Liver (tissue), 9 donors: Measurements from ENCODE around the gene PRKD1. TPM values are rescaled to one million over a fixed set of nuclear protein-coding genes. Genes with fewer than 3 reads are reported as not detected.

Experiments used
- DNase-seq: peaks from one replicate; pipeline ENCODE4 v3.0.0-alpha.2; 2017; ENCODE audit warnings: low spot score
- H3K27ac ChIP-seq, 2 donors: one replicate each; pipeline ENCODE4 v1.7.0; 2013; ENCODE audit warnings: inconsistent platforms in 2 of 2, low read length in 2 of 2, control low read depth in 1 of 2, low read depth in 1 of 2, mild to moderate bottlenecking in 1 of 2
- H3K27me3 ChIP-seq, 4 donors: one replicate each; pipeline versions ENCODE4 v1.6.1 to v1.7.0; 2013; ENCODE audit warnings: low read length in 3 of 4, inconsistent platforms in 1 of 4, mild to moderate bottlenecking in 1 of 4, moderate library complexity in 1 of 4; ENCODE audit not compliant: control insufficient read depth in 4 of 4, insufficient read depth in 4 of 4
- H3K36me3 ChIP-seq, 4 donors: one replicate each; pipeline versions ENCODE4 v1.6.1 to v1.7.0; 2013; ENCODE audit warnings: low read length in 3 of 4, mild to moderate bottlenecking in 3 of 4, low read depth in 1 of 4, moderate library complexity in 1 of 4; ENCODE audit not compliant: control insufficient read depth in 4 of 4, insufficient read depth in 3 of 4
- H3K4me1 ChIP-seq, 4 donors: one replicate each; pipeline versions ENCODE4 v1.6.1 to v1.7.0; 2013; ENCODE audit warnings: low read length in 3 of 4, mild to moderate bottlenecking in 3 of 4, moderate library complexity in 1 of 4; ENCODE audit not compliant: control insufficient read depth in 4 of 4, insufficient read depth in 4 of 4
- H3K4me3 ChIP-seq, 3 donors: one replicate each; pipeline versions ENCODE4 v1.6.1 to v1.7.0; 2013; ENCODE audit warnings: low read length in 3 of 3, control low read depth in 1 of 3, low read depth in 1 of 3, mild to moderate bottlenecking in 1 of 3
- H3K9ac ChIP-seq, 2 donors: one replicate each; pipeline ENCODE4 v1.7.0; 2013; ENCODE audit warnings: low read length in 2 of 2, mild to moderate bottlenecking in 2 of 2, moderate library complexity in 2 of 2, control low read depth in 1 of 2, low read depth in 1 of 2
- H3K9me3 ChIP-seq, 4 donors: one replicate each; pipeline versions ENCODE4 v1.6.1 to v1.7.0; 2013; ENCODE audit warnings: low read length in 3 of 4; ENCODE audit not compliant: control insufficient read depth in 4 of 4
- EGR1 ChIP-seq, 2 donors: IDR thresholded peaks; 2 replicates each; pipeline ENCODE4 v1.6.1; 2016 to 2018; ENCODE audit warnings: antibody characterized with exemption in 2 of 2, low read depth in 2 of 2
- FOXA1 ChIP-seq: IDR thresholded peaks from 2 replicates; pipeline ENCODE4 v1.6.1; 2016; ENCODE audit warnings: antibody characterized with exemption
- FOXA2 ChIP-seq: IDR thresholded peaks from 2 replicates; pipeline ENCODE4 v1.6.1; 2016; ENCODE audit warnings: antibody characterized with exemption
- HNF4A ChIP-seq, 2 donors: conservative IDR thresholded peaks; 2 replicates each; pipeline ENCODE4 v1.6.1; 2016; ENCODE audit warnings: antibody characterized with exemption in 2 of 2, mild to moderate bottlenecking in 2 of 2
- JUND ChIP-seq, 2 donors: IDR thresholded peaks; 2 replicates each; pipeline ENCODE4 v1.6.1; 2016; ENCODE audit warnings: antibody characterized with exemption in 2 of 2
- NR2F2 ChIP-seq: IDR thresholded peaks from 2 replicates; pipeline ENCODE4 v1.6.1; 2016; ENCODE audit warnings: antibody characterized with exemption
- RAD21 ChIP-seq, 2 donors: IDR thresholded peaks; 2 replicates each; pipeline ENCODE4 v1.6.1; 2016; ENCODE audit warnings: antibody characterized with exemption in 2 of 2, mild to moderate bottlenecking in 2 of 2
- RXRA ChIP-seq, 2 donors: IDR thresholded peaks; 2 replicates each; pipeline ENCODE4 v1.6.1; 2017 to 2018; ENCODE audit warnings: antibody characterized with exemption in 2 of 2, mild to moderate bottlenecking in 1 of 2
- SP1 ChIP-seq: IDR thresholded peaks from 2 replicates; pipeline ENCODE4 v1.6.1; 2018; ENCODE audit warnings: antibody characterized with exemption, mild to moderate bottlenecking
- YY1 ChIP-seq: IDR thresholded peaks from 2 replicates; pipeline ENCODE4 v1.6.1; 2016; ENCODE audit warnings: antibody characterized with exemption, mild to moderate bottlenecking
- WGBS: extraction: QIAGEN DNeasy Blood & Tissue Kit; methylation state at CpG from one replicate; pipeline ENCODE4 v1.1.7; 2013; 5-methylcytosine and 5-hydroxymethylcytosine counted together
- polyA plus RNA-seq, 2 donors: library from polyadenylated mRNA; stranded (reverse) in 1 of 2; unstranded in 1 of 2; fragments of 200-250 nt in 1 of 2; fragments of >200 nt in 1 of 2; fragmentation: Nextera tagmentation in 1 of 2; extraction: Ambion mirVana in 1 of 2; gene quantifications; one replicate each; pipeline versions ENCODE4 v1.2.1 to v1.2.3, GENCODE V29; 2013 to 2015
- total RNA-seq, 2 donors: library from RNA; depleted of rRNA; stranded (reverse); fragments of >200 nt; gene quantifications; one replicate each; pipeline ENCODE4 v1.2.3, GENCODE V29; 2014
- TF ChIP-seq, protein P1 (sequence below): IDR thresholded peaks from 2 replicates; pipeline ENCODE4 v1.6.1; 2016; ENCODE audit warnings: antibody characterized with exemption
- TF ChIP-seq, protein P2 (sequence below): IDR thresholded peaks from 2 replicates; pipeline ENCODE4 v1.6.1; 2016; ENCODE audit warnings: antibody characterized with exemption
- TF ChIP-seq, protein P3 (sequence below): fragments of 150-350 bp; IDR thresholded peaks from 2 replicates; pipeline ENCODE4 v1.5.1; 2017; ENCODE audit warnings: improper control_type of control experiment, low read depth, low read length; ENCODE audit not compliant: missing input control
- TF ChIP-seq, protein P4 (sequence below): IDR thresholded peaks from 2 replicates; pipeline ENCODE4 v1.6.1; 2016; ENCODE audit warnings: antibody characterized with exemption
- donor health status: healthy.
- donor health status: healthy.
- donor health status: healthy.
- donor health status: healthy.
- donor health status: healthy.

Gene PRKD1
- total and polyA plus RNA-seq, 4 donors = 0.85 to 5.0 (median 0.99) TPM

DNA sequence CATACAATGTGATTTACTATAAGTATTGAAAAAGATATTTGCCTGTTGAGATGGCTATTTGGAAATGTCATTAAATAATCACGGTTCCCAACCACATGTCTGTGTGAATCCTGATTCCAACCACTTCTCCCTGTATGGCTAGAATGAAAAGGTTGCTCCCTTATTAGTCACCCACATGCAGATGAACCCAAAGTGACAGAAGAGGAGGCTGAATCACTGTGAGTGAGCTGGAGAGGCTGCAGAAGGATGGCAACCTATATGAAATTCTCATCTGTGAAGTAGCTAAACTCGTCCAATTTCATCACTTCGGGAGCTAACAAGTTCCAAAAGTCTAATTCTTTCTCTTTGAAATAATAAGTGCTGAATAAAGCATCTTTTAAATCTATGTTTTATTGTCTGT is 300.5 kb downstream of the PRKD1 start:
- no peak for DNase-seq
- Histone ChIP-seq H3K27ac (no peak overlapping the region), H3K9me3 (no peaks in the 10 kb centered on the region), H3K36me3 (no peaks in the 10 kb centered on the region), H3K27me3 (no peaks in the 10 kb centered on the region), H3K4me3 (no peak overlapping the region), H3K9ac (no peak overlapping the region), H3K4me1 (no peaks in the 10 kb centered on the region)
- TF ChIP-seq HNF4A (conservative IDR thresholded peaks at IDR 0.05) = no peak
- TF ChIP-seq SP1 = no peak
- TF ChIP-seq RXRA (IDR thresholded peaks at IDR 0.05) = no peak
- TF ChIP-seq, protein P1, sequence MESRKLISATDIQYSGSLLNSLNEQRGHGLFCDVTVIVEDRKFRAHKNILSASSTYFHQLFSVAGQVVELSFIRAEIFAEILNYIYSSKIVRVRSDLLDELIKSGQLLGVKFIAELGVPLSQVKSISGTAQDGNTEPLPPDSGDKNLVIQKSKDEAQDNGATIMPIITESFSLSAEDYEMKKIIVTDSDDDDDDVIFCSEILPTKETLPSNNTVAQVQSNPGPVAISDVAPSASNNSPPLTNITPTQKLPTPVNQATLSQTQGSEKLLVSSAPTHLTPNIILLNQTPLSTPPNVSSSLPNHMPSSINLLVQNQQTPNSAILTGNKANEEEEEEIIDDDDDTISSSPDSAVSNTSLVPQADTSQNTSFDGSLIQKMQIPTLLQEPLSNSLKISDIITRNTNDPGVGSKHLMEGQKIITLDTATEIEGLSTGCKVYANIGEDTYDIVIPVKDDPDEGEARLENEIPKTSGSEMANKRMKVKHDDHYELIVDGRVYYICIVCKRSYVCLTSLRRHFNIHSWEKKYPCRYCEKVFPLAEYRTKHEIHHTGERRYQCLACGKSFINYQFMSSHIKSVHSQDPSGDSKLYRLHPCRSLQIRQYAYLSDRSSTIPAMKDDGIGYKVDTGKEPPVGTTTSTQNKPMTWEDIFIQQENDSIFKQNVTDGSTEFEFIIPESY = no peak
- no peak for TF ChIP-seq FOXA1
- TF ChIP-seq, protein P2, sequence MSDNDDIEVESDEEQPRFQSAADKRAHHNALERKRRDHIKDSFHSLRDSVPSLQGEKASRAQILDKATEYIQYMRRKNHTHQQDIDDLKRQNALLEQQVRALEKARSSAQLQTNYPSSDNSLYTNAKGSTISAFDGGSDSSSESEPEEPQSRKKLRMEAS = no peak
- no peak for TF ChIP-seq JUND (IDR thresholded peaks at IDR 0.05)
- TF ChIP-seq NR2F2 = no peak
- TF ChIP-seq, protein P3, sequence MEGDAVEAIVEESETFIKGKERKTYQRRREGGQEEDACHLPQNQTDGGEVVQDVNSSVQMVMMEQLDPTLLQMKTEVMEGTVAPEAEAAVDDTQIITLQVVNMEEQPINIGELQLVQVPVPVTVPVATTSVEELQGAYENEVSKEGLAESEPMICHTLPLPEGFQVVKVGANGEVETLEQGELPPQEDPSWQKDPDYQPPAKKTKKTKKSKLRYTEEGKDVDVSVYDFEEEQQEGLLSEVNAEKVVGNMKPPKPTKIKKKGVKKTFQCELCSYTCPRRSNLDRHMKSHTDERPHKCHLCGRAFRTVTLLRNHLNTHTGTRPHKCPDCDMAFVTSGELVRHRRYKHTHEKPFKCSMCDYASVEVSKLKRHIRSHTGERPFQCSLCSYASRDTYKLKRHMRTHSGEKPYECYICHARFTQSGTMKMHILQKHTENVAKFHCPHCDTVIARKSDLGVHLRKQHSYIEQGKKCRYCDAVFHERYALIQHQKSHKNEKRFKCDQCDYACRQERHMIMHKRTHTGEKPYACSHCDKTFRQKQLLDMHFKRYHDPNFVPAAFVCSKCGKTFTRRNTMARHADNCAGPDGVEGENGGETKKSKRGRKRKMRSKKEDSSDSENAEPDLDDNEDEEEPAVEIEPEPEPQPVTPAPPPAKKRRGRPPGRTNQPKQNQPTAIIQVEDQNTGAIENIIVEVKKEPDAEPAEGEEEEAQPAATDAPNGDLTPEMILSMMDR = no peak
- TF ChIP-seq, protein P4, sequence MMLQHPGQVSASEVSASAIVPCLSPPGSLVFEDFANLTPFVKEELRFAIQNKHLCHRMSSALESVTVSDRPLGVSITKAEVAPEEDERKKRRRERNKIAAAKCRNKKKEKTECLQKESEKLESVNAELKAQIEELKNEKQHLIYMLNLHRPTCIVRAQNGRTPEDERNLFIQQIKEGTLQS = no peak
- TF ChIP-seq YY1 = no peak
- 86% methylated on average over 3 of the region's 3 CpGs for WGBS

DNA sequence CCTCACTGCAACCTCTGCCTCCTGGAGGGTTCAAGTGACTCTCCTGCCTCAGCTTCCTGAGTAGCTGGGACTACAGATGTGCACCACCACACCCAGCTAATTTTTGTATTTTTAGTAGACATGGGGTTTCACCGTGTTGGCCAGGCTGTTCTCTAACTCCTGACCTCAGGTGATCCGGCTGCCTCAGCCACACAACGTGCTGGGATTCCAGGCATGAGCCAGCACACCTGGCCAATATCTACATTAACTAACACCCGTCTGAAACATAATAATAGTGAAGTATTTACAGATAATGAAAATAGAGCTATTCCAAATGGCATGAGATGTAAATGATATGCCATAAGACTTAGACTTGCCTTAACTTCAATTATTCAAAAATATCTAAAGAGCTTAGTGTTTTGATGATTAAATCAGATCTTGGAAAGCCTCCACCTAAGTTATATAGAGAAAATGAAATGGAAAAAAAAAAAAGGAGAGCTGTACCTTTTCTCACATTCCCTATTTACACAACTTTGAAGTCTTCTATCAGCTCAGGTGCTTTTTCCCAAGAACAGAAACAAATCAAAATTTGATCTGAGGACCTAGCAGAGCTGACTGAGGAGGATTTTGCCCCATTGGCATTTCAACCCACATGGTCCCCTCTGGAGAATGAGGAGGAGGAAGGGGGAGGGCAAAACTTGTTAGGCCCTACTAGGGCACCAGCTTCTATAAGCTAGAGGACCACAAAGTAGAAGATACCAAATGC is 309.2 kb downstream of the PRKD1 start:
- Histone ChIP-seq H3K27ac (no peak overlapping the region), H3K9me3 (peaks cover 0 to 4% (median 0%) of the 10 kb centered on the region in 4 donors), H3K4me1 (no peaks in the 10 kb centered on the region), H3K27me3 (no peaks in the 10 kb centered on the region), H3K9ac (no peak overlapping the region), H3K36me3 (no peaks in the 10 kb centered on the region), H3K4me3 (no peak overlapping the region)
- TF ChIP-seq, protein P2 = no peak
- TF ChIP-seq FOXA1 (no peak), RXRA (IDR thresholded peaks at IDR 0.05) (no peak), NR2F2 (no peak), RAD21 (IDR thresholded peaks at IDR 0.05) (no peak), YY1 (no peak), FOXA2 (no peak), EGR1 (IDR thresholded peaks at IDR 0.05; ENCODE audit: low read depth in 2 of 2) (no peak)
- TF ChIP-seq, protein P3 = no peak
- TF ChIP-seq, protein P4 = no peak
- TF ChIP-seq, protein P1 = no peak
- 87% methylated on average over 4 of the region's 4 CpGs for WGBS
- DNase-seq = no peak
